ENCODE measurements around the gene PSMD1. TPM values are rescaled to one million over a fixed set of nuclear protein-coding genes. Genes with fewer than 3 reads are reported as not detected.
A peak's percentile ranks its signal among the peaks of the same experiment; 100 is the strongest.
"Not testable (repeated sequence)": the region's sequence is repeated elsewhere in the genome, so short reads cannot be mapped to it uniquely, and the experiment has no call there.

Gene PSMD1
- total RNA-seq, 1 donor from 2014 or later: 108 TPM

DNA sequence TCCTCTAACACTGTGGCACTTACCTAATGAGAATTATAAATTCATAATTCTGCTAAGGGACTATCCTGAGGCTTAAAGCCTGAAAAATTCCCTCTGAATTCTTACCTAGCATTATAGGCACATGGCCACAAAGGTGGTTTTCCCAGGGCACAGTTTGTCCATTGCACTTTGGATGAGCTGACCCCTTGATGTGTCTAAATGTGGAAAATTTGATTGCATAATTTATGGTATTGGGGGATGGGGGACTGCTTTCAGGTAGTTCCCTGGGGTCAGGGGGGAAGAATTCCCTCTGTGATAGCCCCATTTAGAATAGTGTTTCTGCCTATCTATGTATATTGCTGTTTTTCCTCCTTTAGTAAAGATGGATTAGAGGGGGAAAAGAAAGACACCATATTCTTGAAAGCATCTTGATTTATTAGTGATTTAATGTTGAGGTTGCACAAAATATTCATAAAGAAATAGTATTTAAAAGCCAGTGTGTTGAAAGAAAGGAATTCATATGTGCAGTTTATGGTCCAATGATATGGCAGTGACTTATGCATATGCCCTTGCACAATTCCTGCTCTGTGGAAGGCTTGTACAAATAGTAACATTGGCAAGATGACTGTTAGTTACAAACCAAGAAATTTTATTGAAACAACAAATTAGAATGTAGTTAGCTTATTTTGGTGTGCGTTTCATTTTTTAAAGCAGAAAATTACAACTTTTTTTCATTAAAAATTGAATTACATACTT, 76.9 kb downstream of the PSMD1 start:
- Mint-ChIP-seq H3K4me3 (ENCODE audit: unreplicated experiment) (no peak overlapping the region), H3K9me3 (ENCODE audit: low read depth) (no peaks in the 10 kb centered on the region), H3K36me3 (ENCODE audit: low read depth) (no peaks in the 10 kb centered on the region), H3K27ac (ENCODE audit: unreplicated experiment) (no peak overlapping the region), H3K27me3 (ENCODE audit: low read depth) (no peaks in the 10 kb centered on the region), H3K4me1 (ENCODE audit: low read depth) (peaks cover 82% of the 10 kb centered on the region)
- DNase-seq (ENCODE audit: low spot score): no peak
- TF ChIP-seq CTCF (IDR thresholded peaks at IDR 0.05): no peak

DNA sequence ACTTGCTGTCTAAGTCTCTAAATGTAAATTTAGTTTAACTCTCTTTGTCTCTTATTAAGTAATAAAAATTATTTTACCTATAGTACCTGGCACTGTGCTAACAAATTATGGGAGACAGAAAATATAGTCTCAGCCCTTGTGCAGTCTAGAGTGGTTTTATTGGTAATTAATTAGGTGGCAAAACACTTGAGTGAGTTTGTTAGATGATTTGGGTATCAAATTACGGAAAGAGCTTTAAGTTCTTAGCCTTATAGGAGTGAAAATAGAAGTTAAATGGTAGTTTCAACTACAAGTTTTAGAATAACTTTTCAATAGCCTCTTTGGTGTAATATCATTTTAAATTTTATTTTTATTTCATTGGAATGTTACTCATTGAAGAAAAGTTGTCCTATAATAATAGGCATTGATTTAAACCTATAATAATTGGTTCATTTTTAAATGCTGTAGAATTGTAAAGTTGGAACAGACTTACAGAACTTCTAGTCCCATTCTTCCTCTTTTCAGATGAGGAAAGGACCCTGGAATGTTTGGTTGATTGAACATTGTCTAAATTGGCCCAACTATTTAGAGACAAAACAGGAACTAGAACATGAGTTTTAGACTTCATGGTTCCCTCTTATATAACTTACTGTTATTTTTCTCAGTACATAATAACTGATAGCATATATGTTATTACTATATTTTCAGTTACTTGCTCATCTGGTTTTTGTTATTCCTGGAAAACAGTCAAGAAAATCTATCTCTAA, 78.4 kb downstream of the PSMD1 start:
- Mint-ChIP-seq H3K4me3 (ENCODE audit: unreplicated experiment) (no peak overlapping the region), H3K27ac (ENCODE audit: unreplicated experiment) (no peak overlapping the region), H3K36me3 (ENCODE audit: low read depth) (no peaks in the 10 kb centered on the region), H3K4me1 (ENCODE audit: low read depth) (peaks cover 79% of the 10 kb centered on the region), H3K9me3 (ENCODE audit: low read depth) (no peaks in the 10 kb centered on the region), H3K27me3 (ENCODE audit: low read depth) (no peaks in the 10 kb centered on the region)
- no peak for TF ChIP-seq CTCF (IDR thresholded peaks at IDR 0.05)
- DNase-seq (ENCODE audit: low spot score): no peak

GRCh38 chr2:231138699-231139098, 82.0 kb downstream of the PSMD1 start:
- Mint-ChIP-seq H3K4me1 (ENCODE audit: low read depth) (peaks cover 49% of the 10 kb centered on the region), H3K27ac (ENCODE audit: unreplicated experiment) (peak overlapping the region; percentile 52), H3K36me3 (ENCODE audit: low read depth) (peaks cover 1% of the 10 kb centered on the region), H3K9me3 (ENCODE audit: low read depth) (no peaks in the 10 kb centered on the region), H3K27me3 (ENCODE audit: low read depth) (no peaks in the 10 kb centered on the region), H3K4me3 (ENCODE audit: unreplicated experiment) (peak overlapping the region; percentile 9)
- no peak for TF ChIP-seq CTCF (IDR thresholded peaks at IDR 0.05)
- DNase-seq (ENCODE audit: low spot score): no peak

DNA sequence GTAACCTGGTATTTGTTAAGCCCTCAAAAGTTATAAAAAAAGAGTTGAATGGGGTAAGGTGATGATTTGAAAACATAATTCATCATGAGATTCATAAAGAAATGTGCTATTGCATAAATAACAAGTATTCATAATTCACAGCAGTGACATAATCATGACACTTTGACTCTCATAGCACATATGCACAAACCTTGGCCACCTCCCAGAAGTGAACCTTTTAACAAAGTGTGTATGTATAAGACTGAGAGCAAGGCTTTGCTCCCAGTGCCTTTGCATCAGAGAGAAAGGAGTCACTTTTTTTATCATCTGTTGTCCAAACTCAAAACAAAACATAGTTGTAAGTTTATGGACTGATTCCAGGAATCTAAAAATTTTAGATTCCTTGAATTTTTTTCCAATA, 83.1 kb downstream of the PSMD1 start:
- Mint-ChIP-seq H3K27me3 (ENCODE audit: low read depth) (no peaks in the 10 kb centered on the region), H3K9me3 (ENCODE audit: low read depth) (no peaks in the 10 kb centered on the region), H3K4me1 (ENCODE audit: low read depth) (peaks cover 38% of the 10 kb centered on the region), H3K27ac (ENCODE audit: unreplicated experiment) (no peak overlapping the region), H3K36me3 (ENCODE audit: low read depth) (peaks cover 1% of the 10 kb centered on the region), H3K4me3 (ENCODE audit: unreplicated experiment) (no peak overlapping the region)
- TF ChIP-seq CTCF (IDR thresholded peaks at IDR 0.05): no peak
- DNase-seq (ENCODE audit: low spot score): no peak

DNA sequence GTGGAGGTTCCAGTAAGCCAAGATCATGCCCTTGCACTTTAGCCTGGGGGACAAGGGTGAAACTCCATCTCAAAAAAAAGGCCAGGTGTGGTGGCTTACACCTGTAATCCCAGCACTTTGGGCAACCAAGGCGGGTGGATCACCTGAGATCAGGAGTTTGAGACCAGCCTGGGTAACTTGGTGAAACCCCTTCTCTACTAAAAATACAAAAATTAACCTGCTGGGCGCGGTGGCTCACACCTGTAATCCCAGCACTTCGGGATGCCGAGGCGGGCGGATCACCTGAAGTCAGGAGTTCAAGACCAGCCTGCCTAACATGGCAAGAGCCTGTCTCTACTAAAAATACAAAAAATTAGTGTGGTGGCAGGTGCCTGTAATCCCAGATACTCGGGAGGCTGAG, 84.1 kb downstream of the PSMD1 start:
- H3K9me3 Mint-ChIP-seq (ENCODE audit: low read depth); H3K27ac Mint-ChIP-seq (ENCODE audit: unreplicated experiment); H3K36me3 Mint-ChIP-seq (ENCODE audit: low read depth); H3K27me3 Mint-ChIP-seq (ENCODE audit: low read depth); H3K4me3 Mint-ChIP-seq (ENCODE audit: unreplicated experiment); DNase-seq (ENCODE audit: low spot score): not testable (repeated sequence)
- H3K4me1 Mint-ChIP-seq (ENCODE audit: low read depth): peaks cover 30% of the 10 kb centered on the region
